HepG2 (cell line): ENCODE results near the gene HINT2. TPM values are rescaled to one million over a fixed set of nuclear protein-coding genes. Genes with fewer than 3 reads are reported as not detected.

ENCODE experiments used
- ATAC-seq: fragments of 200-7000 bp; cut with Tn5 transposase; 3 replicates; pipeline ENCODE4 v1.9.1; 2020; ENCODE audit warnings: mild to moderate bottlenecking, moderate library complexity
- BruUV-seq: library from RNA; stranded (reverse); fragments of 400-500 nt; replicated peaks from 2 replicates; lab custom pipeline; 2021; lab: Mats Ljungman, UMichigan
- CTCF ChIA-PET: fragments of 300-600 bp; formaldehyde crosslinking; extraction: SDS; loops from one replicate; lab custom pipeline; 2021; ENCODE audit warnings: low total read pairs, inconsistent platforms, low intra/inter-chr PET ratio; lab: Yijun Ruan, JAX
- POLR2A ChIA-PET: fragments of 350-600 bp; sonication (Branson Sonifier 250); formaldehyde crosslinking; loops from one replicate; lab custom pipeline; 2020; ENCODE audit warnings: antibody characterized with exemption, inconsistent platforms; lab: Yijun Ruan, JAX
- DNase-seq: peaks from one replicate; pipeline ENCODE4 v3.0.0-alpha.2; 2015; ENCODE audit warnings: low spot score
- FAIRE-seq: peaks from 3 replicates; lab custom pipeline; 2011; peaks lifted over from hg19 to GRCh38; lab: Jason Lieb, UNC
- H2AFZ ChIP-seq: one replicate; pipeline ENCODE4 v1.6.1; 2011; ENCODE audit warnings: low read length, inconsistent platforms
- H3K27ac ChIP-seq: fragments of 300-600 bp; 3 replicates; pipeline ENCODE4 v1.8.0; 2011; ENCODE audit warnings: mixed run types, mild to moderate bottlenecking, mixed read lengths, low read length, inconsistent platforms; ENCODE audit not compliant: insufficient read depth; ENCODE audit errors: extremely low read length
- H3K27me3 ChIP-seq, 2 experiments: fragments of 200-600 bp in 1 of 2; 2 replicates in 1 of 2; 3 replicates in 1 of 2; pipeline versions ENCODE4 v1.6.0 to v1.8.0; 2011; ENCODE audit warnings: low read length in 2 of 2, mild to moderate bottlenecking in 2 of 2, moderate library complexity in 2 of 2, inconsistent platforms in 1 of 2; ENCODE audit not compliant: insufficient read depth in 2 of 2, control insufficient read depth in 1 of 2
- H3K36me3 ChIP-seq, 2 experiments: fragments of 200-600 bp in 1 of 2; replicated peaks in 1 of 2; 2 replicates in 1 of 2; 3 replicates in 1 of 2; pipeline versions ENCODE4 v1.5.1 to v1.8.0; 2011; ENCODE audit warnings: low read length in 2 of 2, inconsistent platforms in 1 of 2; ENCODE audit not compliant: insufficient read depth in 2 of 2, control insufficient read depth in 1 of 2
- H3K4me1 ChIP-seq: 2 replicates; pipeline ENCODE4 v1.5.1; 2012; ENCODE audit warnings: low read length, inconsistent platforms; ENCODE audit not compliant: insufficient read depth
- H3K4me2 ChIP-seq: 2 replicates; pipeline ENCODE4 v1.6.0; 2011; ENCODE audit warnings: low read depth, low read length, inconsistent platforms
- H3K4me3 ChIP-seq, 3 experiments: fragments of 200-600 bp in 1 of 3; sonication (generic), shearing (Covaris generic) in 1 of 3; replicated peaks in 1 of 3; 2 replicates each; pipeline ENCODE4 v1.5.1; 2011 to 2016; ENCODE audit warnings: low read length in 3 of 3, inconsistent platforms in 2 of 3, low read depth in 2 of 3, mild to moderate bottlenecking in 2 of 3, control low read depth in 1 of 3, mixed read lengths in 1 of 3; ENCODE audit not compliant: insufficient read depth in 1 of 3
- H3K79me2 ChIP-seq: one replicate; pipeline ENCODE4 v1.6.1; 2011; ENCODE audit warnings: low read length, inconsistent platforms; ENCODE audit not compliant: insufficient read depth
- H3K9ac ChIP-seq: 2 replicates; pipeline ENCODE4 v1.6.0; 2011; ENCODE audit warnings: mild to moderate bottlenecking, low read depth, low read length, inconsistent platforms; ENCODE audit not compliant: insufficient read depth
- H3K9me3 ChIP-seq: 2 replicates; pipeline ENCODE4 v1.5.1; 2012; ENCODE audit warnings: mild to moderate bottlenecking, low read length
- H4K20me1 ChIP-seq: 2 replicates; pipeline ENCODE4 v1.6.0; 2011; ENCODE audit warnings: inconsistent platforms, mild to moderate bottlenecking, low read length, moderate library complexity; ENCODE audit not compliant: insufficient read depth
- CSRNP2 ChIP-seq: sonication (generic); formaldehyde crosslinking; conservative IDR thresholded peaks from 2 replicates; pipeline ENCODE4 v1.8.0; 2022; ENCODE audit warnings: low read depth, missing genetic modification reagents
- DMAP1 ChIP-seq: IDR thresholded peaks from 2 replicates; pipeline ENCODE4 v1.6.1; 2016
- ISL2 ChIP-seq: sonication (generic); formaldehyde crosslinking; IDR thresholded peaks from 2 replicates; pipeline ENCODE4 v1.5.0; 2020; ENCODE audit warnings: missing genetic modification reagents
- MZF1 ChIP-seq: sonication (generic); formaldehyde crosslinking; IDR thresholded peaks from 2 replicates; pipeline ENCODE4 v1.8.1; 2023; ENCODE audit warnings: mild to moderate bottlenecking, missing genetic modification reagents, borderline replicate concordance
- REST ChIP-seq, 2 experiments: IDR thresholded peaks; 2 replicates each; pipeline ENCODE4 v1.6.1; 2011 to 2012; ENCODE audit warnings: low read length in 2 of 2, borderline replicate concordance in 1 of 2, low read depth in 1 of 2, mild to moderate bottlenecking in 1 of 2, moderate library complexity in 1 of 2
- SALL1 ChIP-seq: sonication (generic); formaldehyde crosslinking; IDR thresholded peaks from 2 replicates; pipeline ENCODE4 v1.8.0; 2022; ENCODE audit warnings: mild to moderate bottlenecking, missing genetic modification reagents
- ZNF33A ChIP-seq: sonication (generic); formaldehyde crosslinking; IDR thresholded peaks from 2 replicates; pipeline ENCODE4 v1.5.1; 2020; ENCODE audit warnings: missing genetic modification reagents, mild to moderate bottlenecking, moderate library complexity, borderline replicate concordance
- WGBS: methylation state at CpG from one replicate; pipeline ENCODE4 v1.1.6; 2017; ENCODE audit warnings: low lambda C conversion rate; 5-methylcytosine and 5-hydroxymethylcytosine counted together
- in situ Hi-C: cut with HindIII; loops from 2 replicates; pipeline ENCODE4 v1.10.0; 2017; ENCODE audit warnings: low pct_unique_long_range_greater_than_20kb; ENCODE audit not compliant: extremely low pct_ligation_motif_present
- intact Hi-C: fragments of 100-400 bp; cut with micrococcal nuclease; formaldehyde crosslinking; loops from one replicate; pipeline ENCODE4 v1.10.0; 2022; ENCODE audit not compliant: unreplicated experiment
- polyA plus RNA-seq, 8 experiments: library from polyadenylated mRNA; depleted of rRNA in 3 of 8; stranded (reverse) in 7 of 8; unstranded in 1 of 8; fragments of >200 nt; fragmentation: Illumina TruSeq in 4 of 8; extraction: Trizol in 4 of 8; gene quantifications; 2 replicates each; pipeline versions ENCODE4 v1.2.1 to v1.2.3, GENCODE V29; 2011 to 2016; ENCODE audit warnings: low read depth in 4 of 8, missing spikeins in 1 of 8, mixed read lengths in 1 of 8; ENCODE audit not compliant: insufficient read depth in 1 of 8
- total RNA-seq, 5 experiments: library from RNA; depleted of rRNA; stranded (reverse); fragments of >200 nt; fragmentation: Illumina TruSeq; extraction: Trizol; gene quantifications; 2 replicates each; pipeline ENCODE4 v1.2.3, GENCODE V29; 2016; ENCODE audit warnings: low read depth in 1 of 5

Gene HINT2
- total and polyA plus RNA-seq, 2 of the 13 experiments (the other 11 are each of a cell fraction or from before 2014, with no cell fraction given), result 37.9 to 56.2 TPM

GRCh38 chr9:35852876-35853865 is 38.3 kb upstream of the HINT2 start:
- H3K27me3 ChIP-seq, result peaks cover 0 to 20% of the 10 kb centered on the region in 2 experiments; a peak in 1 of 5 replicates
- H3K4me2 ChIP-seq, result no peak overlapping the region
- H2AFZ ChIP-seq, result no peak overlapping the region
- no peaks in the 10 kb centered on the region for H3K36me3 ChIP-seq
- no TSS peak for BruUV-seq
- intact Hi-C loops, result no loop called here
- CTCF ChIA-PET, result no interaction called here
- no peaks in the 10 kb centered on the region for H3K79me2 ChIP-seq
- H3K9ac ChIP-seq, result no peak overlapping the region
- TF ChIP-seq ISL2 (CRISPR knock-in tag), result no peak
- TF ChIP-seq DMAP1 (CRISPR knock-in tag), result no peak
- no peak for TF ChIP-seq REST (IDR thresholded peaks at IDR 0.05; ENCODE audit: borderline replicate concordance in 1 of 2, low read depth in 1 of 2, low read length in 2 of 2)
- no peak for TF ChIP-seq CSRNP2 (CRISPR knock-in tag)
- TF ChIP-seq MZF1 (CRISPR knock-in tag), result no peak
- no peak for TF ChIP-seq SALL1
- TF ChIP-seq ZNF33A (CRISPR knock-in tag), result no peak
- peak; percentile 48; the same call in 1 of the 3 replicates for ATAC-seq
- H3K27ac ChIP-seq, result no peak overlapping the region
- H3K4me3 ChIP-seq, result no peak overlapping the region
- no peaks in the 10 kb centered on the region for H4K20me1 ChIP-seq
- 53% methylated on average over 16 of the region's 25 CpGs for WGBS
- no peaks in the 10 kb centered on the region for H3K9me3 ChIP-seq
- no peaks in the 10 kb centered on the region for H3K4me1 ChIP-seq
- in situ Hi-C loops, result no loop called here
- no peak for DNase-seq
- FAIRE-seq, result no peak
- POLR2A ChIA-PET, result no interaction called here
